ENCODE measurements around the gene CLOCK.

- TF ChIP-seq CTCF (IDR thresholded peaks at IDR 0.05) (no peak), POLR2A (IDR thresholded peaks at IDR 0.05) (no peak)
These were observed 140.2 kb downstream of the CLOCK start for GRCh38 chr4:55406545-55406944.
